NK-92 treated with Interleukin-12 subunit alpha and Interleukin-12 subunit beta, amount 100 ng/mL, for 24 hours (cell line): ENCODE measurements around the gene COX4I1.

Experiments
- DNase-seq: peaks from one replicate; lab custom pipeline; 2025; lab: John Stamatoyannopoulos, UW

The COX4I1 gene

DNA sequence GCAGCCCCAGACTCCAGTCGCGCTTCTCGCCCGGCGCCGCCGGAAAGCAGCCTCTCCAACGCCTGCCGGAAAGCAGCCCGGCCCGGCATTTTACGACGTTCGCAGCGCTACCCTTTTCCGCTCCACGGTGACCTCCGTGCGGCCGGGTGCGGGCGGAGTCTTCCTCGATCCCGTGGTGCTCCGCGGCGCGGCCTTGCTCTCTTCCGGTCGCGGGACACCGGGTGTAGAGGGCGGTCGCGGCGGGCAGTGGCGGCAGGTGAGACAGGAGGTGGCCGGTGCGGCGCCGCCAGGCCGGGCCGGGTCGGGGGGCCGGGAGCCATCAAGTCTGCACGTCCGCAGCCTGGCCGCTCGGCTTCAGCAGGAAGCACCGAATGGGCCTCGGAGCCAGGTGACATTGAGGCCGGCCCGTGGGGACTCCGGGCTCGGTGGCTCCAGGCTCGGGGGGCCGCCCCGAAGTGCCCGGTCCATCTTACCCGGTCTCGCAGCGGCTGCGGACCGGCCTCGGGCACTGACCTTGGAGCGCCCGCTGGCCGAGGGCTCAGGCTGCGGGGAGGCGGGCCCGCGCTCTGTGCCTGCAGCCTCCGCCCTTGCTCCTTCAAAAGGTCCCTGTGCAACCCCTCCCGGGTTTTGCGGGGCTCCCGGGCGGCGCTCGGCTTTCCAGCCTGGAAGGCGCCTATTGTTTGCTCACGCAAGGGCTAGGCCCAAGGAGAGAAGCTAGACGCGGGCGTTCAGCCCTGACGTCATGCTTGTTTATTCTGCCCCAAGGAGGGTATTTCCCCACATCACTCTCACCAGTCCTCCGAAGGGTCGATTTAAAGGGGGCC, at the start of gene COX4I1, which contains the start of gene EMC8:
Gene COX4I1, plus strand, starts transcription at position 199 of the 824 bp plus-strand sequence. CDS start 1,511 bp downstream, outside the sequence.
Gene EMC8, minus strand, starts transcription at position 48 of the 824 bp plus-strand sequence. CDS start 249 bp downstream, outside the sequence.
- peak; percentile 79 for DNase-seq

DNA sequence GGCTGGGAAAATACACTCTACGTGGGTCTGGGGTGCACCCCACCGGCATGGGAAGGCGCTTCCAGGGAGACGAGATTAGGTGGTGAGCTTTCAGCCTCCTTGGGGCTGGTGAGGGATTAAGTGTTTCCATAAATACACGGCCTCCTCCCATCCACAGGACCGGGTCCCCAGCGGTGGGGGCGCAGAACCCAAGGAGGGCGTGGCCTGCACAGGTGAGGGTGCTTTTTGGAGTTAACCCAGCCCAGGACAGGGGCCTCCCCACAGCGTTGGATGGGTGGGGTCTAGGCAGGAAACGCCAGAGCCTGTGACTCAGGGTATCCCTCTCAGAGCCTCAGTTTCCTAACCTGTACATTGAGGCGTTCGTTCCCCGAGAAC, 49.7 kb upstream of the COX4I1 start:
- no peak for DNase-seq

DNA sequence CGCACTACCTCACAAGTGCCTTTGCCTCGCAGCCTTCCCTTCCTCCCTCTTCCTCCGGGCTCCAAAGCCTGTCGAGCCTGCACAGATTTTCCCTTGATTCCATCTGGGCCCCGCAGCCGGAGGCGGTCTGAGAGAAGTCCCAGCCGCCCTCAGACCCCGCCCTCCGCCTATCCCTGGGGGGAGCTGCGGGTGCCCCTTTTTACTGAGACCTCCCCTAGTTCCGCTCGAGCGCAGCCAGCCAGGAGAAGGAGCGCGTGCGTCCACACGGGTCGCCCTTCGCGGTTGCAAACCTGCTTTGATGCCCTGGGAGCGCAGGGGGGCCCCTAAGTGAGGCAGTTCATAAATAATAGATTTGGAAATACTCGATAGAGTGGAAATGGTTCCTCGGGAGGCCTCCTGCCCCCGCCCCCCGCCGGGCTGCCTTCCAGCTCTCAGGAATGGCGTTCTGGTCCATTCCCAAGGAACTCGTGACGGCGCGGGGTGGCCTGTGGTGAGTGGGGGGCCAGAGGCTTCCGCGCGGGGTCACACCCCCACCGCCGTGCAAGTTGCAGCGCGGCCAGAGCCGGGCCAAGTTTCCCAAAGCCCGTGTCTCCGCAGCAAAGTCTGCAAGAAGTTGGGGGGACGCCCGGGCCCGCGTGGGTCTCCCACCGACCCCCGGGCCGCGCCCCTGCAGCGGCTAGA, 49.2 kb upstream of the COX4I1 start:
- no peak for DNase-seq

- no peak for DNase-seq
These were observed 48.4 kb upstream of the COX4I1 start, which contains the start of gene C16orf74 for GRCh38 chr16:85750827-85751697. C16orf74 (minus strand) TSS chr16:85751096; CDS start chr16:85735217, 15,879 bp downstream.

DNA sequence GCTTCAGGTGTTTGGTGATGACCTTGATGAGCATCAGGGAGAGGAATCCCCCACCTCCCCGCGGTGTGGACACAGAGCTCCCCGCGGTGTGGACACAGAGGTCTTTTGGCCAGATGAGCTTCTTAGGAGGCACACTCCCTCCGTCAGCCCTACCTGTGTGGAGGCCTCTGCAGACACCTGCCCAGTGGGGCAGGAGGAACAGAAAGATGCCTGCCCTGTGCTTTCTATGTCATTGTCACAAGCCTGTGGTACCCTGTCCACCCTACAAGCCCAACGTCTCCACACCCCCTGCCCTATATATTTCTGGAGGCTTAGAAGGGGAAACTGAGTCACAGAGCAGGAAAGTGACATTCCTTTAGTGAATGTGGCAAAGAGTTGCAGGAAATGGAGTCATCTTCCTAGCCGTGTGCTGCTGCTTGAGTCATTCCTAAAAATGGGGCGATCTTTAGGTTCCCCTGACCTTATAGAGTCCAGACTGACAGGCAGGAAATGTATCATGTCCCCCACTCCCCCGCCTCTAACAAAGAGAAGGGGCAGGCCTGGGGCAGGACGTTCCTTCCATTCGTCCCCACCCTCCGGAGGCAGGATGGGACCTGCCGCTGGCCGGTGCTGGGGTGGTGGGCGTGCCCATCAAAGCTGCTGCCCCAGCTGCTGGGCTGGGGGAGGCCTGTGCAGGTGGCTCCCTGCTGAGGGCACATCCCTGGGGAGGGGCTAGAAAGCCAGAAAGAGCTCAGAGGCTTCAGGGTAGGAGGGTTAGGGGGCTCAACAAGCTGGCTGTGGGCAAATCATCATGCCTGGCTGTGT, 47.6 kb upstream of the COX4I1 start:
- no peak for DNase-seq

GRCh38 chr16:85752511-85753420, 46.7 kb upstream of the COX4I1 start:
- no peak for DNase-seq

GRCh38 chr16:85753559-85753958, 45.9 kb upstream of the COX4I1 start:
- no peak for DNase-seq

GRCh38 chr16:85753976-85754375, 45.5 kb upstream of the COX4I1 start:
- DNase-seq, result no peak

- DNase-seq, result no peak
These were observed 45.1 kb upstream of the COX4I1 start for GRCh38 chr16:85754413-85754812.

DNA sequence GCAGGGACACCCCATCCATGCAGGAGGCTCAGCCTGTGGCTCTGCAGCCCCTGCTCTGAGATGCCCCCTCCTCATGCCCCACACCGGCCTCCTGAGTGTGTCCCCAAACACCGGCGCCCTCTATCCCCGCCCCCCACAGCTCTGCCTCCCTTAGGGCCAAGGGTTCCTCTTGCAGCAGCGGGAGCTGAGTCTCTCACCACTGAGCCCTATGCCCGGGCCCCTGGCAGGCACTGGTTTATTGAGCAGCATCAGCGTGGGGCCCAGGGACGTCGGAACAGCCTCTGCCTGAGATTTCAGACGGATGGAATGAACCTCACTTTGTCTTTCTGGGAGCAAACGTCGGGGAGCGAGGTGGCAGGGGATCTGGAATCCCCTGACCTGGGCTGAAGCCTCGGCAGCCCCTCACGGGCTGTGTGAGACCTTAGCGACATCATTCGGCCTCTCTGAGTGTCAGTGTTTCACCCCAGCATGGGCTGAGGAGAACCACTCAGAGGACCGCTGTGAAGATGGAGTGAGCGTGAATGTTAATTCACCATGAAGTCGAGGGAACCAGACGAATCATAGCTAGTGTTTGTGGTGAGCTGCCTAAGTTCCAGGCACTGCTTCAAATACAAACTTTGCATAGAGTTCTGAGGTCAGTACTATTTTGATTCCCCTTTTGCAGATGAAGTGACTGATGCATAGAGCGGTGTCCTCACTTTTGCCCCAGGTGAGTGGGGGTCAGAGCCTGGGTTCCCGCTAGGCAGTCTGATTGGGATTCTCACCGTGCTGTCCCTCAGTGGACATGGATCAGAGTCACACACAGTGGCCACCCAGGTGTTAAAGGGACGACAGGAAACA, 43.3 kb upstream of the COX4I1 start:
- no peak for DNase-seq

DNA sequence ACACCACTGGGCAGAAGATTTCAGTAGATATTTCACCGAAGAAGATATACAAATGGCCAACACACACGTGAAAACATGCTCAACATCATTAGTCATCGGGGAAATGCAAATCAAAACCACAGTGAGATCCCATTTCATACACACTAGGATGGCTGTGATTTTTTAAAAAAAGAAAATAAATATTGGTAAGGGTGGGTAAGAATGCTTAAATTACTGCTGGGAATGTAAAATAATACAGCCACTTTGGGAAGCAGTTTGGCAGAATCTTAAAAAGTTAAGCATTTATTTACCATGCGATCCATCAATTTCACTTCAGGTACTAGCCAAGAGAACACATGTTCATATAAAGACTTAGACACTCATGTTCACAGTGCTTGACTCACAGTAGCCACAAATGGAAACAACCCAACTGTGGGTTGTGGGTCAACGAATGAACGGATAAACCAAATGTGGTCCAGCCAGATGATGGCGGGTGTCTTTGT, 42.1 kb upstream of the COX4I1 start:
- DNase-seq, result no peak

DNA sequence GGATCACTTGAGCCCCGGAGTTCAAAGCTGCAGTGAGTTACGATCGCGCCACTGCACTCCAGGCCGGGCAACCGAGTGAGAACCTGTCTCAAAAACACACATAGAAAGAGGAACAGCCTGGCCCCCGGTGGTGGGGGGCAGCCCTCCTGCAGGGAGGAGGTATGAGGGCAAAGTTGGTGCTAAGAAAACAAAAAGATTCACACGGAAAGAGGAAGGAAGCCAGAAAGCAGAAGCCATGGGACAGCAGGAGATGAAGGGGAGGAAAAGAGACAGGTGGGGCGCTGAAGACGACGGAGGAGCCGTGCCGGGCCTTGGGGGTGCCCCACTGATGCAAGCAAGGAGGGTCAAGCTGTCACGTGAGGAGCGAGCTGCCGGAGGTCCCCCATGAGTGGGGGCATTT, 40.4 kb upstream of the COX4I1 start:
- no peak for DNase-seq

DNA sequence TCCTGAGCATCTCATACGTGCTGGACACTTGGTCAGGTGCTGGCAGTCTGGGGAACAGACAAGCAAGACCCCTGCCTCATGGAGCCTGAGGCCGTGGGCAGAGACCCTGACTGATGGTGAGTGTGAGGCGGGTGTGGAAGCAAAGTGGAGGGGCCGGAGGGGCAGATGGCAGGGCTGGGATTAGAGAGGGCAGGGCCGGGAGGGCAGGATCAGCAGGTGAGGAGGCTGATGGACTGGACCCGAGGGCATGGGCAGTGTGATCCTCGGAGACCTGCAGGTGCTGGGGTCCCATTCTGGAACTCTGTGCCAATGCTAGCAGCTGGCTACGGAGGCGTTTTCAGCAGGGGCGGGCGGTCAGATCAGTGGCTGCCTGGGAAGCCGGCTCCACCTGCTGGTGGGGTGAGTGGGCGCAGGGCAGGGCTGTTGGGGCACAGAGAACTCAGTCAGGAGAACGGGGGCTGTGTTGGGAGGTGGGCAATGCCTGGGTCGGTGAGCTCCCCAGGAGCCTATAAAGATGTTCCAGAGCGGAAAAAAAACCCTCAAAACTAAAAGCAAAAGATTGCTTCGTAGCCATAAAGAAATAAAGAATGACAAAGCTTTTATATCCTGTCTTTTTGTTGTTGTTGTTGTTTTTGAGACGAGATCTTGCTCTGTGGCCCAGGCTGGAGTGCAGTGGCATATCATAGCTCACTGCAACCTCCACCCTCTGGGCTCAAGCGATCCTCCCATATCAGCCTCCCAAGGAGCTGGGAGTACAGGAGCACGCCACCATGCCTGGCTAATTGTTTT, 39.7 kb upstream of the COX4I1 start:
- DNase-seq, result no peak

GRCh38 chr16:85761861-85762260, 37.6 kb upstream of the COX4I1 start:
- DNase-seq, result no peak

DNA sequence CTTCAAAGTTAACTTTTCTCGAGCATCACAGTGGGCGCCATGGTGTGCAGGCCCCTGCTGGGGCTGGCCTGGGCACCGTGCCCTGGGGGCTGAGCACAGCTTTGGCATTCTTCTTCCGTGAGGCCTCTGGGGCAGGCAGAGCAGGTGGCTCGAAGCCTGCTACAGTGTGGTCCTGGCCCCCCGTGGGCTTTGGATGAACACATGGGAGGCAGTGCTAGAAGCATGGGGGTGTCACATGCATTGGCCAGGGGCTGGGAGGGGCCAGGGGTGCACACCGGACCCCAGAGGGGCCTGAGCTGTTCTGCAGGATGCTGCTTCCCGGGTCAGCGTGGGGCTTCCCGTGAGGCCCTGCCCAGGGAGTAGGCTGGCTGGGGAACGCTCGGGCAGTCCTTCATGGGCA, 36.5 kb upstream of the COX4I1 start:
- DNase-seq, result no peak

- no peak for DNase-seq
These were observed 35.9 kb upstream of the COX4I1 start for GRCh38 chr16:85763616-85764015.

GRCh38 chr16:85765211-85765610, 34.3 kb upstream of the COX4I1 start:
- no peak for DNase-seq

DNA sequence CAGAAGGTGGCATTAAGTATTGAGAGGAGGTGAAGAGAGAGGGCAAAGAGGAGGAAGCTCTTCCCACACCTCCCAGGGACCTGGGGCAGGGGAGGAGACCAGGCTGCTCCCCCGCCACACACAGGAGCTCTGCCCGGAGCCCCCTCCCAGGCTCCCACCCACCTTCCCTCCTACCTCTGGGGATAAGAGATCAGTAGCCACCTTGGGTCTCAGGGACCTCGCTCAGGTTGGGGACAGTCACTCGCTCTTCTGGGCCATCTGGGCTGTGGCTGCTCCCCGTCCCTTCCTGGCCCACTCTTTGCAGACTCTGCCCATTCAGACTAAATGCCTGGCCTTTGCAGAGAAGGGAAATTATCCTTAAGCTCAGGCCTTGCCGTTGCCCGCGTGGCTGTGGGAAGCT, 33.7 kb upstream of the COX4I1 start:
- DNase-seq, result no peak
